Keratinocyte (primary cell): ENCODE data around the gene GALNT2. TPM values are rescaled to one million over a fixed set of nuclear protein-coding genes. Genes with fewer than 3 reads are reported as not detected.

ENCODE experiments used
- DNase-seq: peaks from one replicate; pipeline ENCODE4 v3.0.0-alpha.2; 2011; ENCODE audit warnings: low read depth, missing footprints, low spot score
- FAIRE-seq: peaks from 2 replicates; lab custom pipeline; 2011; peaks lifted over from hg19 to GRCh38; lab: Jason Lieb, UNC
- H2AFZ ChIP-seq: 2 replicates; pipeline ENCODE4 v1.6.0; 2012; ENCODE audit warnings: low read length, control low read depth, inconsistent platforms; ENCODE audit not compliant: control insufficient read depth
- H3K27ac ChIP-seq: 2 replicates; pipeline ENCODE4 v1.5.1; 2011; ENCODE audit warnings: low read length; ENCODE audit not compliant: control insufficient read depth, insufficient read depth
- H3K27me3 ChIP-seq: 3 replicates; pipeline ENCODE4 v1.6.0; 2011; ENCODE audit warnings: low read length; ENCODE audit not compliant: control insufficient read depth, insufficient read depth; ENCODE audit errors: extremely low read depth
- H3K36me3 ChIP-seq, 2 experiments: 2 replicates in 1 of 2; 3 replicates in 1 of 2; pipeline ENCODE4 v1.5.1; 2011; ENCODE audit warnings: low read length in 2 of 2, mild to moderate bottlenecking in 1 of 2; ENCODE audit not compliant: control insufficient read depth in 2 of 2, insufficient read depth in 2 of 2; ENCODE audit errors: extremely low read depth in 1 of 2
- H3K4me1 ChIP-seq: 3 replicates; pipeline ENCODE4 v1.5.1; 2011; ENCODE audit warnings: low read length; ENCODE audit not compliant: control insufficient read depth, insufficient read depth; ENCODE audit errors: extremely low read depth
- H3K4me2 ChIP-seq: 3 replicates; pipeline ENCODE4 v1.6.0; 2011; ENCODE audit warnings: low read depth, low read length; ENCODE audit not compliant: control insufficient read depth, insufficient read depth; ENCODE audit errors: extremely low read depth
- H3K4me3 ChIP-seq, 3 experiments: fragments of 200-600 bp in 1 of 3; sonication (generic) in 1 of 3; 2 replicates in 2 of 3; 3 replicates in 1 of 3; pipeline ENCODE4 v1.5.1; 2011 to 2016; ENCODE audit warnings: low read length in 3 of 3, mild to moderate bottlenecking in 3 of 3, control low read depth in 2 of 3, inconsistent platforms in 1 of 3, low read depth in 1 of 3, mixed read lengths in 1 of 3, mixed run types in 1 of 3, moderate library complexity in 1 of 3; ENCODE audit not compliant: control insufficient read depth in 2 of 3, insufficient read depth in 2 of 3; ENCODE audit errors: extremely low read depth in 1 of 3
- H3K79me2 ChIP-seq: 2 replicates; pipeline ENCODE4 v1.6.0; 2012; ENCODE audit warnings: low read length; ENCODE audit not compliant: control insufficient read depth, insufficient read depth
- H3K9ac ChIP-seq: 3 replicates; pipeline ENCODE4 v1.6.0; 2011; ENCODE audit warnings: low read length; ENCODE audit not compliant: control insufficient read depth, insufficient read depth; ENCODE audit errors: extremely low read depth
- H3K9me1 ChIP-seq: 3 replicates; pipeline ENCODE4 v1.6.0; 2011; ENCODE audit warnings: low read length; ENCODE audit not compliant: control insufficient read depth, insufficient read depth; ENCODE audit errors: extremely low read depth
- H3K9me3 ChIP-seq: 2 replicates; pipeline ENCODE4 v1.5.1; 2012; ENCODE audit warnings: low read depth, low read length; ENCODE audit not compliant: control insufficient read depth
- H4K20me1 ChIP-seq: 3 replicates; pipeline ENCODE4 v1.6.0; 2011; ENCODE audit warnings: low read length; ENCODE audit not compliant: control insufficient read depth, insufficient read depth; ENCODE audit errors: extremely low read depth
- CTCF ChIP-seq, 3 experiments: IDR thresholded peaks in 1 of 3; conservative IDR thresholded peaks in 1 of 3; optimal IDR thresholded peaks in 1 of 3; 2 replicates in 2 of 3; 3 replicates in 1 of 3; pipeline versions ENCODE3 to v1.5.1; 2011; ENCODE audit warnings: low read length in 3 of 3, mild to moderate bottlenecking in 3 of 3, moderate library complexity in 2 of 3, control low read depth in 1 of 3, inconsistent platforms in 1 of 3; ENCODE audit not compliant: insufficient read depth in 2 of 3; ENCODE audit errors: extremely low read depth in 1 of 3
- EZH2 ChIP-seq: IDR thresholded peaks from one replicate; pipeline ENCODE4 v1.6.1; 2012; ENCODE audit warnings: inconsistent platforms, mild to moderate bottlenecking, low read length, moderate library complexity
- dilution Hi-C: fragments of 300-500 bp; cut with MboI; formaldehyde crosslinking; loops from one replicate; pipeline ENCODE4 v1.7.0; 2020; ENCODE audit warnings: low sequenced_read_pairs; ENCODE audit not compliant: extremely low pct_ligation_motif_present
- polyA plus RNA-seq, 5 experiments: library from polyadenylated mRNA; depleted of rRNA in 3 of 5; stranded (reverse) in 3 of 5; stranded (forward) in 1 of 5; unstranded in 1 of 5; fragments of >200 nt; gene quantifications; 1 replicate in 1 of 5; 2 replicates in 3 of 5; 3 replicates in 1 of 5; pipeline versions ENCODE4 v1.2.1 to v1.2.3, GENCODE V29; 2011 to 2012; ENCODE audit warnings: missing spikeins in 2 of 5, low read depth in 1 of 5, low replicate concordance in 1 of 5

Gene GALNT2
- polyA plus RNA-seq, 1 donor (not counting 4 experiments of a cell fraction or from before 2014, with no cell fraction given), result 61.7 TPM

GRCh38 chr1:230120289-230120920, 53.4 kb downstream of the GALNT2 start:
- no peak overlapping the region for H2AFZ ChIP-seq

DNA sequence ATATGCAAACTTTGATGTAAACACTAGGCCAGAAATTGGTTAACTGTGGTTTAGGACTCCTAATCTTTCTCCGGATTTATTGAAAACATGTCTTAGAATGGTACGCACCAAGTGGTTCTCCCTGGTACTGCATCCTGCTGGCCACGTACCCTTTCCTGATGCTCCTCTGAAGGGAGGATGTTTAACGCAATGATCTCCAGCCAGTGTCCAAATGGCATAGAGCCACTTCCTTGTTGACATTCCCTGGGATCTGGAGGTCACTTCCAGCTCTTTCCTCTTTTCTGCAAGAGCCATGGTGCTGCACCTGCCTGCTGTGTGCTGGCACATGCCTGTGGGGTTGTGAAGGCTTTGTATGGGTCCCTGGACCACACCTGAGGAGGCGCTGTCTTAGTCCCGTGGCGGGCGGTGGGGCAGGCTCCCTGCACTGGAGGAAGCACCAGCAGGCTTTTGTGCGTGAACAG, 53.9 kb downstream of the GALNT2 start:
- FAIRE-seq, result peak; percentile 41
- H3K27ac ChIP-seq, result no peak overlapping the region
- H3K4me1 ChIP-seq, result peaks cover 56% of the 10 kb centered on the region
- no peaks in the 10 kb centered on the region for H4K20me1 ChIP-seq
- H3K4me2 ChIP-seq, result no peak overlapping the region
- peaks cover 7 to 8% of the 10 kb centered on the region in 2 experiments for H3K36me3 ChIP-seq
- no peak overlapping the region for H3K4me3 ChIP-seq
- TF ChIP-seq CTCF (optimal IDR thresholded peaks at IDR 0.05 in 1 of 3, IDR thresholded peaks at IDR 0.05 in 1 of 3, conservative IDR thresholded peaks at IDR 0.05 in 1 of 3; ENCODE audit: extremely low read depth in 1 of 3, insufficient read depth in 2 of 3, low read length in 3 of 3), result peak; percentile 51 to 79 (median 72)
- no peak for TF ChIP-seq EZH2
- H3K27me3 ChIP-seq, result no peaks in the 10 kb centered on the region
- no peak overlapping the region for H3K9ac ChIP-seq
- H3K79me2 ChIP-seq, result peaks cover 79% of the 10 kb centered on the region
- DNase-seq, result no peak
- no peak overlapping the region for H2AFZ ChIP-seq
- dilution Hi-C loops, result no loop called here
- H3K9me1 ChIP-seq, result peaks cover 5% of the 10 kb centered on the region
- H3K9me3 ChIP-seq, result no peaks in the 10 kb centered on the region

More at GRCh38 chr1:230120289-230120920, 53.4 kb downstream of the GALNT2 start:
- H3K27me3 ChIP-seq, result no peaks in the 10 kb centered on the region
- H3K36me3 ChIP-seq, result peaks cover 7 to 8% of the 10 kb centered on the region in 2 experiments
- dilution Hi-C loops, result no loop called here
- no peak for FAIRE-seq
- no peak for DNase-seq
- TF ChIP-seq CTCF (optimal IDR thresholded peaks at IDR 0.05 in 1 of 3, IDR thresholded peaks at IDR 0.05 in 1 of 3, conservative IDR thresholded peaks at IDR 0.05 in 1 of 3; ENCODE audit: extremely low read depth in 1 of 3, insufficient read depth in 2 of 3, low read length in 3 of 3) (no peak), EZH2 (no peak)
- H3K9ac ChIP-seq, result no peak overlapping the region
- no peak overlapping the region for H3K4me3 ChIP-seq
- peaks cover 51% of the 10 kb centered on the region for H3K4me1 ChIP-seq
- H3K27ac ChIP-seq, result peak overlapping the region; percentile 31
- H3K9me3 ChIP-seq, result no peaks in the 10 kb centered on the region
- no peaks in the 10 kb centered on the region for H4K20me1 ChIP-seq
- H3K79me2 ChIP-seq, result peaks cover 79% of the 10 kb centered on the region
- H3K9me1 ChIP-seq, result peaks cover 5% of the 10 kb centered on the region
- no peak overlapping the region for H3K4me2 ChIP-seq
